GOT3 (cell line): ENCODE results near the gene ZFYVE28.

Experiments used
- DNase-seq: peaks from one replicate; lab custom pipeline; 2025; ENCODE audit warnings: mixed read lengths; lab: John Stamatoyannopoulos, UW

ZFYVE28 gene

DNA sequence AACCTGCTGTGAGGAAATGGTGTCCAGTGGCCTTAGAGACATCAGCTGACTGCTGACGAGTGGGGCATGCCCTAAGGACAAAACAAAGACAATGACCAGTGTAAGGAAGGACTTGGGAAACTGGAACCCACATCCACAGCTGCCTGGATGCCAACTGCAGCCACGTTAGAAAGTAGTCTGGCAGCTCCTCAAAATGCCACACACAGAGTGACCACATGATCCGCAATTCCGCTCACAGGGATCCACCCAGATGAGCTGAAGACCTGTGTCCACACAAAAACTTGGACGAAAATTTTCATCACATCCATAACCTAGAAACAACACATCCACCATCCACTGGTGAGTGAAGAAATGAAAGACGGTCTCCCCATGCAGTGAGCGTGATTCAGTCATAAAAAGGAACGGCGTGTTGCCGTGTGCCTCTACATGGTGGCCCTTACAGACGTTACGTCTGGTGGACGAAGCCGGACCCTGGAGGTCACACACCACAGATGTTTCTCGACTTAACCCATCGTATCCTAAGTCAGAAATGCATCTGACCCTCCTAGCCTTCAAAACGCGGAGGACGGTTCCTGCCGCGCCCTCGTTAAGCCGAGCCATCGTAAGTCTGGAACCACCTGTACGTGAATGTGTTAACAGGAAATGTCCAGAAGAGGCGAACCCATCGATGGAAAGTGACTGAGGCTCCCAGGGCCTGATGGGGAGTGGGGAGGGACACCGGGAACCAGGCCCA is 115.9 kb downstream of the ZFYVE28 start:
- no peak for DNase-seq

DNA sequence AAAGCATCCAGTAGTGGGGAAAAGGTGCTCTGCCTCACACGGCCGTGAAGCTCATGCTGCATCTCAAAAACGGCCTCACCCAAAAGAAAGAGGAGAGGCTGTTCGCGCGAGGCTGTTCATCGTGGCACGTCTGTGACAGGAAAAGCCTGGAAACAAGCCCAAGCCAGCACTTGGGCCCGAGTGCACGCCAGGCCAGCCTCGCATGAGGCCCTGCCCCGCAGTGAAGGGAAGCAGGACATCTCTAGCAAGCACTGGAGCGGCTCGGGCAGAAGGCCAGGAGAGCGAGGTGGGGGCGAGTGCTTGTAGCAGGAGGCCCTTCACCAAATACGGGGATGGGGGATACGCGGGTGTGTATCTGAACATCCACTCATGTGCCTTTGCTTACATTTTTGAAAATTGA is 116.6 kb downstream of the ZFYVE28 start:
- no peak for DNase-seq

DNA sequence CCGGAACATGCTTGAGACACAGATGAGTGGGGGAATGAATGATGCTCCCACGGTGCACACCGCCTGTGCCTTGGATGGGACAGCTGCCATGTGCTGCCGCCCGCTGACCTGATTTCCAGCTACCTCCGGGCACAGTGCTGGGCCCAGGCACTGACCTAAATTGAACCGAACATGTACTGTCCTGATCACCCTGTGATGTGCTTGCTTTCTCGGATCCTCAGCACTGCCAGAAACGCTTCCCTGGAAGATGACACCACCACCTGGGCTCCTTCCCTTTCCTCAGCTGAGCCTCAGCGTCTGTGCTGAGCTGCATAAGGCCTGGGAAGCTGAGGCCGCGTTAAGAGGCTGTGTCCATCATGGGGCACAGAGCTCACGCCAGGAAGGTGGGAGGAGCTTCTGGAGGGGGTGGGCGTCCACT is 117.2 kb downstream of the ZFYVE28 start:
- no peak for DNase-seq

DNA sequence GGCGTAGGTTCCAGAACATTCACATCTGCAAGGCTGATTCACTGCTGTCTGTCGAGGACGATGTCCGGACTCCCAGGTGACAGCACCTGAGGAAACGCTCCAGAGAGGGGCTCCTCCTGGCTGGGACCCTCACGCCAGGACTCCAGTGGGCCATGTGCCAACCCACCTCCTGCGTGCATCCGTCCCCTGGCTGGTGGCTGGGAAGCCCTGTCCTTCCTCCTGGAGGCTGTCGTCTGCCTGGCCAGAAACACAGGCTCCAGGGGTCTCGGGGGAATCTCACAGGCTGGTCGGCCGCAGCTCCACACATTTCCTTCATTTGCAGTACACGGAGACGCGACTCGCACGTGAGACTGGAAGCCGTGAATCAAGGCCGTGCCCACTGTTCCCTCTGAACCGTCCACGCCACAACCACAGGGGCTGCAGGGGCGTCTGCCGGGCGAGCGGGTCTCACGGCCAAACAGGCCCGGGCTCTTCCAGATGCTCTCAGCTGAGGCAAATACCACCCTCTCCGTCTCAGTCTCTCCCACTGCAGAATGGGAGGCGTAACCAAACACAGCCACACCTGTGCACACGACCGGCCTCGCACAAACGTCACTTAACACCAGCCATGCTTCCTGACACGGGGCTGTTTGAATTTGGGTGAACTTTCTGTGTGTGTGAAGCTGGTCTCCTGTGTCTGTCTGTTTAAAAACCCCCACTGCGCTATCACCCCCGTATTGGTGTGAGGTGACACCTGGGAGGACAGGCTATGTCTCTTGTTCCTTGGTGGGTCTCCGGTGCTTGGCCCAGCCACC is 117.8 kb downstream of the ZFYVE28 start:
- no peak for DNase-seq

DNA sequence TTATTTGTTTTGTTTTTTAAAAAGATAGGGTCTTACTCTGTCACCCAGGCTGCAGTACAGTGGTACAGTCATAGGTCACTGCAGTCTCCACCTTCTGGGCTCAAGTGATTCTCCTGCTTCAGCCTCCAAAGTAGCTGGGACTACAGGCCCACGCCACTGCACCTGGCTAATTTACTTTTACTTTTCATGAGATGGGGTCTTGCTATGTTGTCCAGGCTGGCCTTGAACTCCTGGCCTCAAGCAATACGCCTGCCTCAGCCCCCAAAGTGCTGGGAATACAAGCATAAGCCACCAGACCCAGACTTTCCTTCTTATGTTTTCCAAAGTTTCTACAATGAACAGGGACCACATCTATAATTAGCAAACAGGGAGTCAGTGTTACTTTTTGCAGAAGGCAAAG is 118.7 kb downstream of the ZFYVE28 start:
- no peak for DNase-seq

DNA sequence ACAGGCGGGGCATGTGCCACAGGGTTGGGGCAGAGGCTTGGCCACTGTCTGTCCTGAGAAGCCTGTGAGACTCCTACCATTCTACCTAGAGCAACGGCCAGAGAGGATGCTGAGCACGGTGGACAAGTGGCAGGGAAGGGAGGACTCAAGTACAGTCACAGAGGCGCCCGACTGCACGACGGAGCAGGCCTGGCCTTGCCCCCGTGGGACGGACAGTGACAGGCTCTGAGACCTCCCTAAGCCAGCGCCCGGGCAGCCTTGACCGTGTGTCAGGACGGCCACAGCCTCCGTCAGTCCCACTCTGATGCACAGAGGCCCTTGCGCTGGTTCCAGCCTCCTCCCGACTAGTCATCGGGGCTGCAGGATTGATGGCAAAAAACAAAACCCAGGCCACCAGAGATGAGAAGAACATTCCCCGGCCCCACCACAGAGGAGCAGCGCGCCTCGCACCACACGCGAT is 119.9 kb downstream of the ZFYVE28 start:
- no peak for DNase-seq

DNA sequence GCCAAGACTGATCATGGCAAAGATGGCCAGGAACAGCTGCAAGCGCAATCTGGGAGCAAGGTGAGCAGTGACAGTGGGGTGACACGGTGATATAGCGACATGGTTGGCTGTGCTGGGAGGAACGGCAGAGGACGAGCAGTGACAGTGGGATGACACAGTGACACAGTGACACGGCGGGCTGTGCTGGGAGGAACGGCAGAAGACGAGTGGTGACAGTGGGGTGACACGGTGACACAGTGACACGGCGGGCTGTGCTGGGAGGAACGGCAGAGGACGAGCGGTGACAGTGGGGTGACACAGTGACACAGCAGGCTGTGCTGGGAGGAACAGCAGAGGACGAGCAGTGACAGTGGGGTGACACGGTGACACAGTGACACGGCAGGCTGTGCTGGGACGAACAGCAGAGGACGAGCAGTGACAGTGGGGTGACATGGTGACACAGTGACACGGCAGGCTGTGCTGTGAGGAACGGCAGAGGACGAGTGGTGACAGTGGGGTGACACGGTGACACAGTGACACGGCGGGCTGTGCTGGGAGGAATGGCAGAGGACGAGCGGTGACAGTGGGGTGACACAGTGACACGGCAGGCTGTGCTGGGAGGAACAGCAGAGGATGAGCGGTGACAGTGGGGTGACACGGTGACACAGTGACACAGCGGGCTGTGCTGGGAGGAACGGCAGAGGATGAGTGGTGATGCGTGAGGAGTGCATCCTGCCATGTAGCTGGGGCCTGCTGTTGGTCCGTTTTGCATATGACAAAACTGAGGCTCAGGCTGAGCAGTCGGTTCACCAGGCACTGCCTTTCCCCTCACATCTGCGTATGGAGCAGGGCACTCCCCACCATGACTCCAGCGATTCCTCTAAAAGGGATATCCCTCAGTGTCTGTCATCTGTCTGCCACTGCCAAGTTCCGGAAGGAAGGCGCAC is 120.6 kb downstream of the ZFYVE28 start:
- no peak for DNase-seq

DNA sequence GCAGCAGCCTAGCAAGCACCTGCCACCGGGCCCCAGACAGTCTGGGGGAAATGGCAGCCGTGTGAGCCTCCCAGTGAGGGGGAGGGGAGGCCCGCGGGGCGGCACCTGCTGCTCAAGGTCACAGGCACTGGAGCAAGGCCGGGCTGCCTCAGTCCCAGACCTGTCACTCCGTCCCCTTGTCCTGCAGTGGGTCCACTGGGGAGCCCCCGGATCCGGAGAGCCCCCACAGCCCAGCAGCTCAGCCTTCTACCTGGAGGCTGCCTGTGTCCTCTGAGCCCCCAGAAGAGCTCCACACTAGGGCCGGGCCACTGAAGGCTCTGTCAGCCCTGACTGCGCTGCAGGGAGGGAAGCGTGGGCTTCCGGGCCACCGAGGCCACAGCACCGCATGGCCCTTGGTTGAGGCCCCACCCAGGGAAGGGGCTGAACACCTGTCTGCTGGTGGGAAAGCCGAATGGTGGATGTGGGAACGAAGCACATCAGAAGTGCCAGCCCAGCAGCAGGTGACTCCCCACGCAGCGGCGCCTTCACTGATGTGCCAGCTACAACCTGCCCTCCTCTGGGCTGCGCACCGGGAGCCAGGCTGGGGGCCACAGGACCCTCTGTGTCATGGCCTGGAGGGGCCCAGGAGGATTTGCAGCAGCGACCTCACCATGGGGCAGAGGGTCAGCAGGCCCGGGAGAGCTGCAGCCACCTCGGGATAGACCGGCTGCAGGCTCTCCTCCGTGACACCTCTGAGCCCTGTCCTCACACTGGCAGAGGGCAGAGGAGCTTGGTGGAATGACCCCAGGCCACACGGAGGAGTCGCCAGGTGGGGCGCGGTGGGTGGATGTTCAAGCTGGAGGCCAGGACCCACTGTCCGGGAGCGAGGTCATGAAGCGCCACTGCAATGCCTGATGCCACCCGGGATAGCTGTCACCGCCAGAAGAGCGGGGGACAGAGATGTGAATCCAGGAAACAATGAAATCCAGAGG is 121.5 kb downstream of the ZFYVE28 start:
- DNase-seq, result no peak

DNA sequence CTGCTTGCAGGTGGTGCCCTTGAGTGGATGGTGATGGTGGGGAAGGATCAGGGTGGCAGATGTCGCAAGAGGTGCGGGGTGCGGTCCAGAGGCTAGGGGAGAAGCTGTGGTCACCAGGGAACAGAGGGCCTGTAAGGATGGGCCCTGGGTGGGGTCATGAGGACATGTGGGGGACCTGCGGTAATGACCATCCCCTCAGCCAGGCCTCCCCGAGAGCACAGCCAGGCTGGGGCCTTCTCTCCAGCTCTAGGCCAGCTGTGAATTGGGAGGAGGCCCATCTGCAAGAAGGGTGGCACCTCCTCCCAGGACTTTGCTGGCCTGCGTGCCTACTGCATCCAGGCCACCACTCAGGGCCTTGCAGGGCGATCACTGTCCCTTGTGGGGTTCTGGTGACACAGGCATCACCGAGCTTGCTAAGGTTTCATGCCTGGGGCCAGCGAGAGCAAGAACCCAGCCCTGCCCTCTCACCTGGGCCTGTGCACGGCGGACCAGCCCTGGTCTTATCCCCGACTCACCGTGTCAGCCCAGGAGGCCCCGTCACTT is 122.5 kb downstream of the ZFYVE28 start:
- DNase-seq, result no peak

DNA sequence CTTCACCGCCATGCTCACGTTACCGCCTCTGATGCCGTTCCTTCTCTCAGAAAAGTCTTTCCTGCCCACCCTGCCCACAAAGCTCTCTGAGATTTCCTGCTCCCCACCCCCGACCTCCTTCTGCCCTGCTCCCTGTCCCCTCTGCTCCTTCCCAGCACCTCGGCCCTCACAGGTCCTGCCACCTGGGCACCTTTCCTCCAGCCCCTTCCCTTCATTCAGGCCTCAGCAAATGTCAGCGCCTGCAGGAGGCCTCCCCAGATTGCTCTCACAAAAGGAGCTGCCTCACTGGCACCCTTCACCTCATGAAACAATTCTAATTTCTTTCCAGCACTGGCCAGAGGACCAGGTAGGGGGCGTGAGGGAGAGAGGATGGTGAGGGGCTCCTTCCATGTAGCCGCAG is 122.9 kb downstream of the ZFYVE28 start:
- no peak for DNase-seq

DNA sequence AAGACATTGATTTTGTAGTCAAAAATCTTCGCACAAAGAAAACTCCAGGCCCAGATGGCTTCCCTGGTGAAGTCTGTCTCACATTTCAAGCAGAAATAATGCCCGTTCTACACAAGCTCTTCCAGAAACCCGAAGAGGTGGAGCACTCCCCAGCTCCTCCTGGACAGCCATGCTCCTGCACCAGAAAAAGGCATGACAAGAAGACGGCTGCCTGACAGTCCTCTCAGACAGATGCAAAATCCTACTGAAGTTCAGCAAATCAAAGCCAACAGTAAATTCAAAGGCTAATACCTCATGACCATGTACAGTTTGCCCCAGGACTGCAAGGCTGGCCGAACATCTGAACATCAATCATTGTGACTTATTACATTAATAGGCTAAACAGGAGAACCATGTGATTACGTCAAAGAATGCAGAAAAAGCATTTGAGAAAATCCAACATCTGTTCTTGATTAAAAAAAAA is 125.8 kb downstream of the ZFYVE28 start:
- DNase-seq, result no peak

DNA sequence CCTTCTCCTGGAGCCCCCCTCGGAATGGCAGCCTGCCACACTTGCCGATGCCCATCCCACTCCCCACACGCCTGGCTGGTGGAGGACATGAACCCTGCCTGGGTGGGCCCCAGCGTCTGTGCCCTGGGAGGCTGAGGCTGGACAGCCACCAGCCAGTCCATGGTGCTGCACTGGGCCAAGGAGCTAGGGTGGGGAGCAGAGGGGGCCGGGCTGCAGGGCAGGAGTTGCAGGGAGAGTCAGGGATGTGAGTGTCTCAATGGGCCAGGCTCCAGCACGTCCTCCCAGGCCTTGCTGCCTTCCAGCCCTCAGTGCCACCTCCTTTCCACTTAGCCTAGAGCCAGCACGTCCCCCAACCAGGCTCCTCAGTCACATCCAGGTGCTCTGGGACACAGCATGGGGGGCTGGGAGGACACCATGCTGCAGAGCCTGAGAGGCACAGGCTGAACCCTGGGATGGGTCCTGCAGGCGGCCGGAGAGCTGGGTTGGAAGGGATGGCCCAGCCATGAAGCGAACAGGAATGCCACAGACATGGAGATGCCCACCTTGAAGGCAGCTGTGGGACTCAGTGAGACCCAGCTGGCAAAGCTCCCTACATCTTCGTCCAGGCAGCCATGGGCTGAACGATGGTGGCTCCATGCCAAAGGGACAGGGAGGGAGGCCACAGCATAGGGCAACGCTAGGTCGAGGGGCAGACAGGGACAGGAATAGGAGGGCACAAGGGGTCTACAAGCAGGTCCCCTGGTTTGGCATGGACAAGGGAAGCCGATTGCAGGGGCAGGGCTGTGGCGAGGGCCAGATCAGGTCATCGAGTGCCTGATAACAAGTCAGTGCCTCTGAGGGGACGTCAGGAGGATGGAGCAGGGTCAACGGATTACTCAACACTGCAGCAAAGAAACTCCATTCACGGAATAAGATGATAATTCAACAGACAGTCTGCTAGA is 126.5 kb downstream of the ZFYVE28 start:
- no peak for DNase-seq

DNA sequence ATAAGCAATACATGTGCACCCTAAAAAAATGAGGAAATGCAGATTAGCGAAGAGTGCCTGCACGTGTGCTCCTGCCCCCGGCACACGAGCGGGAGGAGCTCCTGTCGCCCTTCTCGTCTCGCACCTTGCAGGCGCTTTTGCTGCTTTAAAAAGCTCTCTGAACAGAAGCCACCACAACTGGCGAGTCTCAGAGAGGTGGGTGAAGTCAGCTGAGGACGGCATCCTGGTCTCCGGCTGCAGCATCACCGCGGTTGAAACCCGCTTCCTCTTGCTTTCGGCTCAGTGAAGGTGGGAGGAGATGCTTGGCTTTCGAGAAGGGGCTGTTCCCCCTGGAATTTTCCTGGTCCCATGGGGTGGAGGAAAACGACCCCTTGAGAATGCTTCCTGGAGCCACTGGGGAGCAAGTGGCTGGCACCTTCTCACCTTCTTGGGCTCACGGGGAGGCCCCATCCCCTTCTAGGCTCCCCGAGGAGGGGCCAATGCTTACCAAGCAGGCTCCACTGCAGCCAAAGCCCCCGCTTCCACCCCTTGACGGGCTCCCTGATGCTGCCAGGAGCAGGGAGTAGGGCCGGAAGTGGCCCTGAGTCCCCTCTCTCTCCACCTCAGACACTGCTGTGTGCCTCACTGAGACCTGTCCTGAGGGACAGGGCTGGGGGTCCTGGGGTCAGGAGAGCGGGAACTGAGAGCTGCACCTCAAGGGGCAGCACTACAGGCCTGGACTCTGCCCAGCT is 127.3 kb downstream of the ZFYVE28 start:
- DNase-seq, result no peak

DNA sequence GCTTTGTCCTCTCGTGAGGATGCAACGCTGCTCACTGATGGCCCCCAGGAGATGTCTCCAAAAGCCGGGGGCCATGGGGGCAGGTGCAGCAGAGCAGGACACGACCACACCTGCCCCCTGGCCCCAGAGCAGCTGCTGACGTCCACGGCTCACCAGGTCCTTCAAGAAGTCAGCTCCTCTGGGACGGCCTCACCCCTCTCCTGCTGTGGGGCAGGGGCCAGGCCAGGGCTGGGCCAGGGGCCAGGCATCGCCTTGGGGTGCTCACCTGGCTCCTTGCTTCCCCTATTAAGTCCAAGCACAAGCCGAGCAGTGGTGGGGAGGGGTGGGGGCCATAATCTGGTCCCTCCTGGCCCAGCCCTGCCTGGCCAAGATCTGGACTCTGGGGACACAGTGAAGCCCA is 128.0 kb downstream of the ZFYVE28 start:
- no peak for DNase-seq

DNA sequence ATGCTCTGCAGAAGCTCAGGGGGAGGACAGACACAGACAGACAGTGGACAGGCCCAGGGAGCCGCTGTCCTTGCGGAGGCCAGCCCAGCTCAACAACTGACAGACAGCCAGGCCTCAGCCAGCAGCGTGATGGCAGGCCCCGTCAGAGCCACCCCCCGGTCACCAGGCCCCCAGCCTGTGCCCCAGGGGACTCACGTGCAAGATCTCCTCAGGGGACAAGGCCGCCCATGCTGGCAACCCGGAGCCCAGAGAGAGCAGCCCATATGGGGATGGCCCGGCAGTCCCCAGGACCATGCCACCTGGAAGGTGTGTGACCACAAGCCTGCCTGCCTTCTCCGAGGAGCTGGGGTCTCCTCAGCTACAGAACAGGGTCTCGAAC is 128.5 kb downstream of the ZFYVE28 start:
- no peak for DNase-seq

DNA sequence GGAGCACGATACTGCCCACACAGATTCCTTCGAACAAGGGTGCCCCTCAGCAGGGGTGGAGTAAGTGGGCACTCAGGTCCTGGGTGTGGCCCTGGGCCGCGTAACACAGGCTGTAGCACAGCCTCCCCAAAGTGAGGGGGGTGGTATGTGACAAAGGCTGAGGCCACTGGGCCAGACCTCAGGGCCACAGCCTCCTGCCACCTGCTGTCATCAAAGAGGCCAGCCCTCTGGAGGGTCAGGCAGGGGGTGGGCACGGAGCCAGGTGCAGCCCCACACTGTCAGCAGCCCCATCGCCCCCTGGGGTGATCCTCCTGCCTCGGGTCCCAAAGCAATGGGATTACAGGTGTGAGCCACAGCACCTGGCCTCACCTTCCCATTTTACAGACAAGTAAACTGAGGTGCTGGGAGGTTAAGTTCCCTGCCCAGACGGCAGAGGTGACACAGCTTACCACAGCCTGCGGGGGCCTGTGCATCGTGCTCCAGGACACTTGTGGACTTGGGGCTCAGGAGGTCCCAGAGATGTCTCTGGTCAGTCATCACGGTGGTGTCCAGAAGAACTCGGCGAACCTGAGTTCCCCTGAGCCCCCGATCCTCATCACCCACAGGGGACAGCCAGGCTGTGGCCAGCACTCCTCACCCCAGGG is 129.0 kb downstream of the ZFYVE28 start:
- no peak for DNase-seq

DNA sequence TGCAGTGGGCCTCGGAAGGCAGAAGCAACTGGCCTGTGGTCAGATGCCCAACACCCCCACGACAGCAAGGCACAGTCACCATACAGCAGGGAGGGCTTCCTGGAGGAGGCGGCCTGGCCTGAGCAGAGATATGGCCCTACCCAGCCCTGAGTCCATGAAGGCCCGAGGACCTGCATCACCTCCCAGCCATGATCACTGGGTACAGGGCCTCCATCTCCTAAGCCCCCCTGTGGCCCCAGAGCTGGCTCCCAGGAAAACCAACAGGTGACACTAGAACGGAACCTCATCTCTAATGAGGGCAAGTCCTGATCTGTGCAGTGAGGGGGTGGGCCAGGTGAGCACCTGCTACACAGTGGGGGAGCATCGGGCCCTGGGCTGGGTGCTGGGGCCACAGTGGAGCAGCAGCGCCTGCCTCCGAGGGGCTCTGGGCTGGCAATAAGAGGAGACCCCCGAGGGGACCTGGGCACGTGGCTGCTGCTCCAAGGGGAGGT is 130.3 kb downstream of the ZFYVE28 start:
- DNase-seq, result no peak

DNA sequence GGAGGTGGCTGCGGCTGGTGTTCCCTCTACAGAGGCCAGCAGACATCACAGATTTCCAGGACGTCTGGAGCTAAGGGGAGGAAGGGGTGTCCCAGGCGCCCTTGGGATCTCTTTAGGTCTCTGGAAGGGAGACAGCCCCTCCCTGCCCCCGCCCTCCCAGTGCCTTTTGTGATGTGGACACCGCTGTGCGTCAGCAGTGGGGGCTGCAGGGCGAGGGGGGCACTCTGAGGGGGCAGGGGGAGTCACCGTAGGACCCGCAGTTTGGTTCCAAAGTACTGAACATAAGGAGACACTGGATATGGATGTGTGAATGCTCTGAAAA is 130.9 kb downstream of the ZFYVE28 start:
- no peak for DNase-seq
